GM12872 (cell line): ENCODE measurements around the gene PF4V1.

Experiments used
- CTCF ChIP-seq: IDR thresholded peaks from 3 replicates; pipeline ENCODE4 v1.5.1; 2011; ENCODE audit warnings: low read depth, mild to moderate bottlenecking, low read length, moderate library complexity; ENCODE audit not compliant: insufficient read depth

PF4V1 gene

GRCh38 chr4:73872316-73873108, 19.4 kb downstream of the PF4V1 start:
- TF ChIP-seq CTCF, result no peak

GRCh38 chr4:73874386-73874785, 21.3 kb downstream of the PF4V1 start:
- no peak for TF ChIP-seq CTCF

- TF ChIP-seq CTCF, result no peak
These were observed 22.3 kb downstream of the PF4V1 start for GRCh38 chr4:73875401-73875800.

GRCh38 chr4:73883306-73883705, 30.2 kb downstream of the PF4V1 start:
- TF ChIP-seq CTCF, result no peak

GRCh38 chr4:73885574-73886267, 32.6 kb downstream of the PF4V1 start:
- TF ChIP-seq CTCF, result no peak

- no peak for TF ChIP-seq CTCF
These were observed 38.2 kb downstream of the PF4V1 start for GRCh38 chr4:73891326-73891725.

- TF ChIP-seq CTCF, result no peak
These were observed 38.8 kb downstream of the PF4V1 start for GRCh38 chr4:73891739-73892405.
